ENCODE data around the gene SENP5.
"Not testable (repeated sequence)": the region's sequence is repeated elsewhere in the genome, so short reads cannot be mapped to it uniquely, and the experiment has no call there.

SENP5 gene

GRCh38 chr3:196944037-196944790, 76.5 kb downstream of the SENP5 start:
- not testable (repeated sequence) for H3K36me3 ChIP-seq (ENCODE audit: insufficient read depth, low read length); H3K9me3 ChIP-seq (ENCODE audit: low read length); H3K27me3 ChIP-seq (ENCODE audit: control insufficient read depth in 1 of 2, insufficient read depth in 2 of 2, low read length in 2 of 2); H3K27ac ChIP-seq (ENCODE audit: low read depth, low read length); H3K9ac ChIP-seq (ENCODE audit: low read length)
- H3K4me1 ChIP-seq (ENCODE audit: insufficient read depth, low read length): peaks cover 13% of the 10 kb centered on the region
- peak overlapping the region in 1 of 2 donors; percentile 98 for H3K4me3 ChIP-seq (ENCODE audit: low read depth in 1 of 2, low read length in 2 of 2)

GRCh38 chr3:196947136-196947859, 79.6 kb downstream of the SENP5 start:
- no peaks in the 10 kb centered on the region for H3K27me3 ChIP-seq (ENCODE audit: control insufficient read depth in 1 of 2, insufficient read depth in 2 of 2, low read length in 2 of 2)
- H3K4me1 ChIP-seq (ENCODE audit: insufficient read depth, low read length): peaks cover 8% of the 10 kb centered on the region
- H3K36me3 ChIP-seq (ENCODE audit: insufficient read depth, low read length): no peaks in the 10 kb centered on the region
- H3K27ac ChIP-seq (ENCODE audit: low read depth, low read length): no peak overlapping the region
- no peak overlapping the region for H3K9ac ChIP-seq (ENCODE audit: low read length)
- H3K9me3 ChIP-seq (ENCODE audit: low read length): no peaks in the 10 kb centered on the region
- H3K4me3 ChIP-seq (ENCODE audit: low read depth in 1 of 2, low read length in 2 of 2): no peak overlapping the region

- no peaks in the 10 kb centered on the region for H3K9me3 ChIP-seq (ENCODE audit: low read length)
- H3K4me3 ChIP-seq (ENCODE audit: low read depth in 1 of 2, low read length in 2 of 2): no peak overlapping the region
- no peaks in the 10 kb centered on the region for H3K36me3 ChIP-seq (ENCODE audit: insufficient read depth, low read length)
- H3K27me3 ChIP-seq (ENCODE audit: control insufficient read depth in 1 of 2, insufficient read depth in 2 of 2, low read length in 2 of 2): no peaks in the 10 kb centered on the region
- no peak overlapping the region for H3K27ac ChIP-seq (ENCODE audit: low read depth, low read length)
- H3K4me1 ChIP-seq (ENCODE audit: insufficient read depth, low read length): peaks cover 8% of the 10 kb centered on the region
- no peak overlapping the region for H3K9ac ChIP-seq (ENCODE audit: low read length)
These were observed 80.2 kb downstream of the SENP5 start for GRCh38 chr3:196947860-196948441.

GRCh38 chr3:196948442-196949284, 80.9 kb downstream of the SENP5 start:
- Histone ChIP-seq H3K27me3 (ENCODE audit: control insufficient read depth in 1 of 2, insufficient read depth in 2 of 2, low read length in 2 of 2) (no peaks in the 10 kb centered on the region), H3K36me3 (ENCODE audit: insufficient read depth, low read length) (no peaks in the 10 kb centered on the region), H3K9me3 (ENCODE audit: low read length) (no peaks in the 10 kb centered on the region), H3K9ac (ENCODE audit: low read length) (no peak overlapping the region), H3K27ac (ENCODE audit: low read depth, low read length) (no peak overlapping the region), H3K4me1 (ENCODE audit: insufficient read depth, low read length) (peaks cover 2% of the 10 kb centered on the region), H3K4me3 (ENCODE audit: low read depth in 1 of 2, low read length in 2 of 2) (no peak overlapping the region)

- H3K4me1 ChIP-seq (ENCODE audit: insufficient read depth, low read length): no peaks in the 10 kb centered on the region
- no peaks in the 10 kb centered on the region for H3K9me3 ChIP-seq (ENCODE audit: low read length)
- no peaks in the 10 kb centered on the region for H3K27me3 ChIP-seq (ENCODE audit: control insufficient read depth in 1 of 2, insufficient read depth in 2 of 2, low read length in 2 of 2)
- H3K4me3 ChIP-seq (ENCODE audit: low read depth in 1 of 2, low read length in 2 of 2): no peak overlapping the region
- no peak overlapping the region for H3K27ac ChIP-seq (ENCODE audit: low read depth, low read length)
- no peak overlapping the region for H3K9ac ChIP-seq (ENCODE audit: low read length)
- H3K36me3 ChIP-seq (ENCODE audit: insufficient read depth, low read length): no peaks in the 10 kb centered on the region
These were observed 81.5 kb downstream of the SENP5 start for GRCh38 chr3:196949285-196949619.

GRCh38 chr3:196949750-196950149, 82.0 kb downstream of the SENP5 start:
- Histone ChIP-seq H3K27me3 (ENCODE audit: control insufficient read depth in 1 of 2, insufficient read depth in 2 of 2, low read length in 2 of 2) (no peaks in the 10 kb centered on the region), H3K4me3 (ENCODE audit: low read depth in 1 of 2, low read length in 2 of 2) (no peak overlapping the region), H3K36me3 (ENCODE audit: insufficient read depth, low read length) (no peaks in the 10 kb centered on the region), H3K9ac (ENCODE audit: low read length) (no peak overlapping the region), H3K4me1 (ENCODE audit: insufficient read depth, low read length) (no peaks in the 10 kb centered on the region), H3K9me3 (ENCODE audit: low read length) (no peaks in the 10 kb centered on the region), H3K27ac (ENCODE audit: low read depth, low read length) (no peak overlapping the region)

- H3K36me3 ChIP-seq (ENCODE audit: insufficient read depth, low read length): no peaks in the 10 kb centered on the region
These were observed 83.7 kb downstream of the SENP5 start for GRCh38 chr3:196951371-196951770.

GRCh38 chr3:196954832-196955231, 87.1 kb downstream of the SENP5 start:
- no peak overlapping the region for H3K4me3 ChIP-seq (ENCODE audit: low read depth in 1 of 2, low read length in 2 of 2)
- H3K9ac ChIP-seq (ENCODE audit: low read length): no peak overlapping the region
- H3K9me3 ChIP-seq (ENCODE audit: low read length): no peaks in the 10 kb centered on the region
- H3K4me1 ChIP-seq (ENCODE audit: insufficient read depth, low read length): no peaks in the 10 kb centered on the region
- no peaks in the 10 kb centered on the region for H3K36me3 ChIP-seq (ENCODE audit: insufficient read depth, low read length)
- H3K27ac ChIP-seq (ENCODE audit: low read depth, low read length): no peak overlapping the region
- H3K27me3 ChIP-seq (ENCODE audit: control insufficient read depth in 1 of 2, insufficient read depth in 2 of 2, low read length in 2 of 2): no peaks in the 10 kb centered on the region

More at GRCh38 chr3:196951371-196951770, 83.7 kb downstream of the SENP5 start:
- Histone ChIP-seq H3K9me3 (ENCODE audit: low read length) (no peaks in the 10 kb centered on the region), H3K4me1 (ENCODE audit: insufficient read depth, low read length) (no peaks in the 10 kb centered on the region), H3K27me3 (ENCODE audit: control insufficient read depth in 1 of 2, insufficient read depth in 2 of 2, low read length in 2 of 2) (no peaks in the 10 kb centered on the region), H3K27ac (ENCODE audit: low read depth, low read length) (no peak overlapping the region), H3K4me3 (ENCODE audit: low read depth in 1 of 2, low read length in 2 of 2) (no peak overlapping the region), H3K9ac (ENCODE audit: low read length) (no peak overlapping the region)

GRCh38 chr3:196962108-196962929, 94.6 kb downstream of the SENP5 start:
- Histone ChIP-seq H3K36me3 (ENCODE audit: insufficient read depth, low read length) (no peaks in the 10 kb centered on the region), H3K4me1 (ENCODE audit: insufficient read depth, low read length) (no peaks in the 10 kb centered on the region), H3K27me3 (ENCODE audit: control insufficient read depth in 1 of 2, insufficient read depth in 2 of 2, low read length in 2 of 2) (no peaks in the 10 kb centered on the region), H3K9me3 (ENCODE audit: low read length) (no peaks in the 10 kb centered on the region), H3K9ac (ENCODE audit: low read length) (no peak overlapping the region), H3K27ac (ENCODE audit: low read depth, low read length) (no peak overlapping the region), H3K4me3 (ENCODE audit: low read depth in 1 of 2, low read length in 2 of 2) (no peak overlapping the region)

- Histone ChIP-seq H3K4me1 (ENCODE audit: insufficient read depth, low read length) (peaks cover 7% of the 10 kb centered on the region), H3K9me3 (ENCODE audit: low read length) (no peaks in the 10 kb centered on the region)
These were observed 95.4 kb downstream of the SENP5 start for GRCh38 chr3:196962930-196963630.

More at GRCh38 chr3:196962930-196963630, 95.4 kb downstream of the SENP5 start:
- Histone ChIP-seq H3K4me3 (ENCODE audit: low read depth in 1 of 2, low read length in 2 of 2) (no peak overlapping the region), H3K27me3 (ENCODE audit: control insufficient read depth in 1 of 2, insufficient read depth in 2 of 2, low read length in 2 of 2) (no peaks in the 10 kb centered on the region), H3K36me3 (ENCODE audit: insufficient read depth, low read length) (no peaks in the 10 kb centered on the region), H3K27ac (ENCODE audit: low read depth, low read length) (no peak overlapping the region), H3K9ac (ENCODE audit: low read length) (no peak overlapping the region)

Data from muscle layer of colon (tissue), 2 donors.